LNCaP clone FGC (cell line): ENCODE measurements around the gene GET3.
A peak's percentile ranks its signal among the peaks of the same experiment; 100 is the strongest.
"Not testable (repeated sequence)": the region's sequence is repeated elsewhere in the genome, so short reads cannot be mapped to it uniquely, and the experiment has no call there.

Experiments used
- DNase-seq: peaks from one replicate; pipeline ENCODE4 v3.0.0-alpha.2; 2011; ENCODE audit warnings: low read depth
- H3K4me3 ChIP-seq: 2 replicates; pipeline ENCODE4 v1.5.1; 2011; ENCODE audit warnings: mild to moderate bottlenecking, low read depth, low read length, control low read depth
- CTCF ChIP-seq: IDR thresholded peaks from 2 replicates; pipeline ENCODE4 v1.5.1; 2012; ENCODE audit warnings: mild to moderate bottlenecking; ENCODE audit not compliant: control insufficient read depth, insufficient read depth; ENCODE audit errors: extremely low read depth

The GET3 gene

GRCh38 chr19:12720296-12720695, 17.0 kb upstream of the GET3 start:
- TF ChIP-seq CTCF: no peak
- H3K4me3 ChIP-seq: peak overlapping the region; percentile 79
- no peak for DNase-seq

- H3K4me3 ChIP-seq: peak overlapping the region; percentile 79
- no peak for DNase-seq
- no peak for TF ChIP-seq CTCF
Measured at GRCh38 chr19:12720851-12721655, 16.2 kb upstream of the GET3 start.

- no peak for TF ChIP-seq CTCF
- H3K4me3 ChIP-seq: peak overlapping the region; percentile 79
- no peak for DNase-seq
Measured at GRCh38 chr19:12721656-12722565, 15.4 kb upstream of the GET3 start.

GRCh38 chr19:12722566-12723380, 14.5 kb upstream of the GET3 start:
- TF ChIP-seq CTCF: no peak
- peak overlapping the region; percentile 79 for H3K4me3 ChIP-seq
- peak; percentile 98 for DNase-seq

GRCh38 chr19:12723381-12723640, 14.0 kb upstream of the GET3 start:
- no peak for DNase-seq
- TF ChIP-seq CTCF: no peak
- peak overlapping the region; percentile 79 for H3K4me3 ChIP-seq

GRCh38 chr19:12723641-12724426, 13.5 kb upstream of the GET3 start, which contains the start of gene TNPO2:
Gene TNPO2 (minus strand): TSS chr19:12723932. CDS start chr19:12720977, 2,955 bp downstream.
- peak; percentile 32 for DNase-seq
- H3K4me3 ChIP-seq: peak within 1 kb of the TSS; percentile 79
- no peak for TF ChIP-seq CTCF

GRCh38 chr19:12725612-12726011, 11.7 kb upstream of the GET3 start:
- not testable (repeated sequence) for DNase-seq, H3K4me3 ChIP-seq
